GM18909 (cell line): ENCODE measurements around the gene SCAMP5.
A peak's percentile ranks its signal among the peaks of the same experiment; 100 is the strongest.

Source experiments
- ATAC-seq: cut with Tn5 transposase; IDR thresholded peaks from one replicate; pipeline ENCODE4 v1.9.1; 2021; ENCODE audit warnings: mild to moderate bottlenecking; ENCODE audit not compliant: unreplicated experiment, poor library complexity

SCAMP5 gene

DNA sequence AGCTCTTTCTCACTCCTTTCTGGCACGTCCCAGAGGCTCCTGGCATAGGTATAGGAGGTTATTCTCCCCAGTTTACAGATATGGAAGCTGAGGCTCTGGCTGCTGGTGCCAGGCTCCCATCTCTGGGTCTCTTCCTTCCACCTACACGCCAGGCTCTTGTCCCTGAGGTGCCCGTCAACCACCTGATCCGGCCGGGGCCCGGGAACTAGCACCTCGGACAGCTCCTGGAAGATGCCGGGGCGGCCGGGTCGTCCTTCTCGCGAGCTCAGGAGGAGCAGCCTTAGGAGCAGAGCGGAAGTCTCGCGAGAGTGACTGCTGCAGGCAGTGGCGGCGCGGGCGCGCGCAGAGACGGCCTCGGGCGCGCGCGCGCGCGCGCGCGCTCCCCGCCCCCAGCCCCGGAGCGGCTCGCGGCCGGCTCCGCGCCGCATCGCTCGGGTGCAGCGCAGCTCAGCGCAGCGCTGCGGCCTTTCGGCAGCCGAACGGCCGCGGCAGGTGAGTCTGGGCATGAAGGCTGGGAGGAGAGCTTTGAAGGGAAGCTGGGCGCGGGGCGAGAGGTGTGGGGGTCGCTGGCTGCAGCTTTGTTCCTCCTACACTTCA lies at the start of gene SCAMP5:
SCAMP5 (plus strand) TSS at position 382 of the 597 bp plus-strand sequence. CDS start 16,277 bp downstream, outside the sequence.
- peak; percentile 73 for ATAC-seq

DNA sequence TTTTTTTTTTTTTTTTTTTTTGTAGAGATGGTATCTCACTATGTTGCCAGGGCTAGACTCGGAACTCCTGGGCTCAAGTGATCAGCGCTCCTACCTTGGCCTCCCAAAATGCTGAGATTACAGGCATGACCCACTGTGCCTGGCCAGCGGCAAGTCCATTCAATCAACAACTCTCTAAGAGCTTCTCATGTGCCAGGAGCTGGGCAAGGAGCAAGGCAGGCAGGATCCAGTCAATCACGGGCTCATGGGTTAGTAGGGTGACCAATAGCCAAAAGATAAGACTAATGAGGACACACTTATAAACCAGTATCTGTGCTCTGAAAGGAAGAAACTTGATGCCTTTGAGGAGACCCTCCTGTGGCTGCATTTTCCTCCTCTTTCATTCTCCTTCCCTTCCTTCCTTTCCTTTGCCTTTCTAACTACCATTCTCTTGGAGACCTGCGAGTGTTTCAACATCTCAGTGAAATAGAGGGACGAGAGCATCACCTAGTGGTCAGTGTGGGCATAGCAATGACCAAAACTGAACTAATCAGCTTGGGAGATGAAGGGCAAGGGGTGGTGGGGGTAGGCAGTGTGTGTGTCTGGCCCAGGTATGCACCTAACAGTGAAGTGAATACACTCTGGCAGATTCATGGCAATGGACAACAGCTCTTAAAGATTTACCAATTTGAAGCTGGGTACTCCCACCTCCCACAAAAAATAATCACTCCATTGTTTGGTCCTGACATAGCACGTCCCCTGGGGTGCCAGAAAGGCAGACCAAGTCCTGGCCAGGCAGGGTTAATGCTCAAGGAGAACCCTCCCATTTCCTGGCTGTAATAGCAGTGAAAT lies 45.1 kb upstream of the SCAMP5 start:
- no peak for ATAC-seq

DNA sequence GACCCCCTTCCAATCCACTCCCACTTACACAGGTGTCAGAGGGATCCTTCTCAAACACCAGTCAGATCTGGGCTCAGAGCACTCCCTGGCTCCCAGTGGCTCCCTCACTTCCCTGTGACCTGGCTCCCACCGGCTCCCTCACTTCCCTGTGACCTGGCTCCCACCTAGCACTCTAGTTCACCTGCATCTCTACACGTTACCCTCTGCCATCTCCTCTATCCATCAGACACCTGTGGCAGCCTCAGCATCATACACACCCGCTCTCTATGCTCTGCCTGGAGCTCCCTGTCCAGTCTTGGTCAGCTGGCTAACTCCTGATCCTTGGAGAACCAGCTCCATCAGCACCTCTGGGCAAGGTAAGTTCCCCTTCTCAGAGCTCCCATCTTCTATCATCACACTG lies 44.4 kb upstream of the SCAMP5 start:
- no peak for ATAC-seq

- ATAC-seq, result no peak
These were observed 40.8 kb upstream of the SCAMP5 start for GRCh38 chr15:74954515-74954914.

GRCh38 chr15:74955017-74955416 lies 40.3 kb upstream of the SCAMP5 start:
- ATAC-seq, result no peak

- ATAC-seq, result peak; percentile 63
These were observed 39.3 kb upstream of the SCAMP5 start for GRCh38 chr15:74955796-74956647.

GRCh38 chr15:74956648-74957475 lies 38.5 kb upstream of the SCAMP5 start, which contains the start of gene RPP25:
TSS of gene RPP25 (minus strand) at chr15:74956772. CDS start at chr15:74956583, 189 bp downstream.
- ATAC-seq, result peak; percentile 72

DNA sequence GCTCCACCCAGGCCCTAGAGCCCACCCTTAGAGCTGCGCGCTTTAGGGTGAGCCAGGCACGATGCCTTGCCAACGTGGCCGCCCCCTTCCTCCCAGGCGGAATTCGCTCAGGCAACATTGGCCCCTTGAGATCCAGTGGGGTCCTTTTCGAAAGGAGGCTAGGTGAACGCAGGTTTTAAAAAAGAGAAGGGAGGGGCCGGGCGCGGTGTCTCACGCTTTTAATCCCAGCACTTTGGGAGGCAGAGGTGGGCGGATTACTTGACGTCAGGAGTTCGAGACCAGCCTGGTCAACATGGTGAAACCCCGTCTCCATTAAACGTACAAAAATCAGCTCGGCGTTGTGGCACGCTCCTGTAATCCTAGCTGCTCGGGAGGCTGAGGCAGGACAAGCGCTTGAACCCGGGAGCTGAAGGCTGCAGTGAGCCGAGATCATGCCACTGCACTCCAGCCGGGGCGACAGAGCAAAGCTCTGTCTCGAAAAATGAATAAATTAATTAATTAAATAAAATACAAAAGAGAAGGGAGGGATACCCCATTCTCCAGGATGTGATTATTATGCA lies 37.8 kb upstream of the SCAMP5 start:
- ATAC-seq, result no peak

GRCh38 chr15:74958320-74958907 lies 36.9 kb upstream of the SCAMP5 start:
- no peak for ATAC-seq

DNA sequence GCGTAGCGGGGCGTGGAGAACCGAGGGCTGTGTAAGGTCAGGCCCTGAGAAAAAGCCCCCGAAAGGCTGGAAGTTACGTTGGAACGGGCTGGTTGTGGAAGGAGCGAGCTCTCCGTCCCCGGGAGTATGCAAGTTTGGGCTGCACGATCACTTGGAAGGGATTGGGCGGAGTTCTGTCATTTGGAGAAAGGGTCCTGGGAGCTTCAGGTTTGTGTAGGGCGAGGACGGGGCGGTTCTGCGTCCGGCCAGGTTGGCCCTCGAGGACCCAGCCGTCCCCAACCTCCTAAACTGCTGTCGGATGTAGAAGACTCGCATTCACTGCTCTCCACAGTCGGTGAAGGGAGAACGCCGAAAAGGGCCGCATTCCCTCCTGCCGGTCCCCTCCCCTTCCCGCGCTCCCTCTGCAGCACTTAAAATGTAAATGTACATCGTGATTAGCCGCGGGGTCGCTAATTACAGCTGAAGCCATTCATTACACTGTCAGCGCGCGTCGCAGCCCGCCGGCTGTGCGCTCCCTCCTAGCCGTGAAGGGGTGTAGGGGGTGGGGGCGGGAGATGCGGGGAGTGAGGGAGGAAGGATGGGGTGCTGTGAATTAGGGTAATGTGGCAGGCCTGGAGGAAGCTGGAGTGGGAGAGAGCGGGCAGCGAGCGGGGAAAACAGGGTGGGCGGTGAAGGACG lies 36.3 kb upstream of the SCAMP5 start:
- ATAC-seq, result no peak

GRCh38 chr15:74959586-74959939 lies 35.8 kb upstream of the SCAMP5 start:
- no peak for ATAC-seq

DNA sequence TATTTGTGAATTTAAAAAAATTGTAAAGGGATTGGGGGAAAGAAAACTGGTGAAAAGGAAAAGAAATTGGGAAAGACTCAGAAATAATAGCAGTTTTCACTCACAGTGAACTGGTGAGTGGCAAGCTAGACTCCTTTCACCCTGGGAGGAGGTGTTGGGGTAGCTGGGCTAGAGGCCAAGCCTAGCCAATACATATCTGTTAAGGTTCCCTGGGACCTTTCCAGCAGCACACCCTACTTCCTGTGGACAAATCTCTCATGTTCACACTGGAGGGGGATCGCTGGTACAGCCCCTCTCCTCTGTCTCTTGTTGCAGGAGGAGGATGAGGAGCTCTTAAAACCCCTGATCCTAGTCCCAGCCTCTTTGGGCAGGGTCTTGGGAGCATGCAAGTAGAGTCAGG lies 35.1 kb upstream of the SCAMP5 start:
- no peak for ATAC-seq

DNA sequence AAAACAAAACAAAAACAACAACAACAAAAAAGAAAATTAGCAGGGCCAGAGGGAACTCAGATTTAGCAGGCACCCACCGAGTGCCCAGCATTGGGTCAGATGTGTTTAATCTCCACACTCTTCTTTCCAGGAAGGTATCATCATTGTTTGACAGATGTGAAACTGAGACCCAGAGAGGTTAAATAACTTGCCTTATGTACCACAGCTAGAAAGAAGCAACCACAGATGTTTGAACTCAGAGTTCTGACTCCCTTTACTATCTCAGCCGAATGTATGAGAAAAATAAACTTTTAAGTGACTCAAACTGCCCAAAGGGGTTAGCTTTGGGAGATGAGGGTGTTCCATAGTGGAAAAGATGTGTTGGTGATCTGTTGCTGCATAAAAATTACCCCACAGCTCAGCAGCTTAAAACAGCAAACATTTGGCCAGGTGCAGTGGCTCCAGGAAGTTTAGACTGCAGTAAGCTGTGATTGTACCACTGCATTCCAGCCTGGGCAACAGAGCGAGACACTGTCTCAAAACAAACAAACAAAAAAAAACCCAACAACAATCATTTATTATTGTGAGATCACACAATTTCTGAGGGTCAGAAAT lies 34.3 kb upstream of the SCAMP5 start:
- no peak for ATAC-seq

GRCh38 chr15:74961616-74962015 lies 33.7 kb upstream of the SCAMP5 start:
- no peak for ATAC-seq

DNA sequence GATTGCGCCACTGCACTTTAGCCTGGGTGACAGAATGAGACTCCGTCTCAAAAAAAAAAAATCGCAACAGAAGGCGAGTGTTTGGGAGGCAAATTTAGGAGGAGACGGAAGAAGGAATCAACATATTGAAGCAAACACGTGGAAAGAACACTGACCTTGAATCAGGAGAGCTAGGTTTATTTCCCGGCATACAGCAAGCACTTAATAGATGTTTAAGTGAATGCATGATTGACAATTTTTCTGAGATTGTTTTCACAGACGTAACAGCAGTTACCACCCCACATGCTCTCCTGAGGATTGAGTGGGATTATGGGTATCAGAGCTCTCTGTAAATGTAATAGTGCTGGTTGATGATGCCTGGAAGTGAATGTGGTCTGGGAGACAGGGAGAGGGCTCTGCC lies 33.1 kb upstream of the SCAMP5 start:
- ATAC-seq, result no peak

DNA sequence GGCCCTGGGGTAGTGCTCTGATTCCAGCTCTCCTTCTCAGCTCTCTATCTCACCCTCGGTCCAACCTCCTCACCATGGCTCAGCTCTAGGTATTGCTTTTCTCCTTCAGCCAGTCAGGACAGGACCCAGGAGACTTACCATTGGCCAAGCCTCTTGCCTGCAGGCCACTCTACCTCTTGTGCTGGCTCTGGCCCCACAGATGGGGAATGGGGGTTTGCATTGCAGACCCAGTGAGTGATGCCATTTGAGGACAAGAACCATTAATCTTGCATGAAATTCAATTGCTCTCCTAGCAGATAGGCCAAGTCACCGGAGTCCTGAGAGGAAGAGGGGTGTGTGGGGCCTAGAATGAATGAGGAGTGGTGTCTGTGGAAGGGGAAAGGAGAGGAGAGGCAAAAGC lies 32.7 kb upstream of the SCAMP5 start:
- no peak for ATAC-seq

DNA sequence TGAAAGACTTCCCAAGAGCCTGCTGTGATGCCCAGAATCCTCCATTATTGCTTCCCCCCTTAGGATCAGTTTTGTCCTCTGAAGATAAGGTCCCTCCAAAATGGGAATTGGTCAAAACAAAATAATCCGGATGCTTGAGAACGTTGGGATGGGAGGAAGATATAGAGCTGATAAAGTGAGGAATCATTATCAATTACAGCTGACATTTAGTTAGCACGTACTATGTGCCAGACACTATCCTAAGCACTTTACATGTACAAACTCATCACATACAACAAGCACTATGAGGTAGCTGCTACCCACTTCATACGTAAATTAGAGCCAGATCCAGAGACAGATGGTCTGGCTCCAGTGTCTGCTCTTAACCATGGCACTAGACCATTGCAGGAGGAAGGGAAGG lies 32.1 kb upstream of the SCAMP5 start:
- no peak for ATAC-seq

DNA sequence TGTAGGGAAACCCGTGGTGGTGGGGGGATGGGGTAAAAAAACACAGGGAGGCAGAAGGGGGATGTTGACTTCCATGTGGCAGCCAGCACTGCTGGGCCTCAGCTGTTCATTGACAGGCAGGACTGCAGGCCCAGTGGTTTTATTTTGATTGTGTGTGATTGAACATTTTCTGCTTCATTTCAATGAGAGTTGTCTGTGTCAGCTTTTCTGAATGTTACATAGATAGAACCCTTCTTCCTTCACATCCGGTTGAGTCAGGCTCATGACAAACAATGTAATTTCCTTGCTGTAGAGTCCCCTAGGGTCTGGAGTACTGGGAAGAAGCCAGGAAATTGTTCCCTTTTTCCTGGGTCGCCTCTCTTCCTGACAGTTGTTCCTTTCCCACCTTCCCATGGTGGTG lies 30.6 kb upstream of the SCAMP5 start:
- ATAC-seq, result no peak

DNA sequence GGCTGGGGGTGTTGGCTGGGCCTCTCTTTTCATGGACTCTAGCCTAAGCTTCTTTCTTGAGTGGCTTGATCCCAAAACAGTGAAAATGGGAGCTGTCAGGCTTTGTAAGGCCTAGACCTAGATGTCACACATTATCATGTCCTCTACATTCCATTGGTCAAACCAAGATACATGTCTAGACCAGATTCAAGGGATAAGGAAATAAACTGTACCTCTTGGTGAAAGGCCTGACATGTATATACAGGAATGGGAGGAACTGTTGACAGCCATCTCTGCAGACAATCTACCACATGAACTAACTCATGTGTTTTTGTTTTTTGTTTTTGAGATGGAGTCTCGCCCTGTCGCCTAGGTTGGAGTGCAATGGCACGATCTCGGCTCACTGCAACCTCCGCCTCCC lies 27.7 kb upstream of the SCAMP5 start:
- no peak for ATAC-seq
